Thyroid gland (tissue), 4 donors: ENCODE results near the gene ZNF280B. TPM values are rescaled to one million over a fixed set of nuclear protein-coding genes. Genes with fewer than 3 reads are reported as not detected.

Experiments
- DNase-seq, 2 donors: peaks; one replicate each; pipeline ENCODE4 v3.0.0-alpha.2; 2019
- H3K27ac ChIP-seq, 3 donors: fragments of 200-600 bp; sonication (generic); 1 replicate in 2 of 3; 2 replicates in 1 of 3; pipeline ENCODE4 v1.5.1; 2016 to 2019; ENCODE audit warnings: mild to moderate bottlenecking in 1 of 3, moderate library complexity in 1 of 3
- H3K27me3 ChIP-seq: fragments of 200-600 bp; sonication (generic); one replicate; pipeline ENCODE4 v1.5.1; 2019
- H3K36me3 ChIP-seq, 2 donors: fragments of 200-600 bp; sonication (generic); one replicate each; pipeline ENCODE4 v1.5.1; 2016 to 2019
- H3K4me1 ChIP-seq, 2 donors: fragments of 200-600 bp; sonication (generic); one replicate each; pipeline ENCODE4 v1.5.1; 2017 to 2019
- H3K4me3 ChIP-seq, 3 donors: fragments of 200-600 bp; sonication (generic); replicated peaks in 1 of 3; 1 replicate in 2 of 3; 2 replicates in 1 of 3; pipeline ENCODE4 v1.5.1; 2016; ENCODE audit warnings: mild to moderate bottlenecking in 1 of 3
- H3K9me3 ChIP-seq: fragments of 200-600 bp; sonication (generic); one replicate; pipeline ENCODE4 v1.5.1; 2017
- POLR2A ChIP-seq, 2 donors: fragments of 450-650 bp; IDR thresholded peaks; one replicate each; pipeline ENCODE4 v1.6.1; 2017; ENCODE audit warnings: antibody characterized with exemption in 2 of 2, mild to moderate bottlenecking in 2 of 2, moderate library complexity in 1 of 2
- WGBS, 2 donors: methylation state at CpG; one replicate each; pipeline ENCODE4 v1.1.5; 2017; 5-methylcytosine and 5-hydroxymethylcytosine counted together
- intact Hi-C: fragments of 100-400 bp; cut with DNase I; formaldehyde crosslinking; loops from one replicate; pipeline ENCODE4 v1.15.1; 2023
- total RNA-seq, 4 donors: library from RNA; depleted of rRNA; stranded (reverse); fragments of >200 nt; gene quantifications; one replicate each; pipeline ENCODE4 v1.2.3, GENCODE V29; 2016
- TF ChIP-seq, protein P1 (sequence below), 6 experiments: fragments of 200-600 bp in 3 of 6; fragments of 450-650 bp in 3 of 6; sonication (generic) in 3 of 6; IDR thresholded peaks; one replicate each; pipeline ENCODE4 v1.5.1; 2016 to 2019; ENCODE audit warnings: antibody characterized with exemption in 6 of 6, mild to moderate bottlenecking in 2 of 6, inconsistent platforms in 1 of 6, moderate library complexity in 1 of 6

Gene ZNF280B
- total RNA-seq, 4 donors from 2014 or later, result 2.2 to 3.1 (median 2.5) TPM

DNA sequence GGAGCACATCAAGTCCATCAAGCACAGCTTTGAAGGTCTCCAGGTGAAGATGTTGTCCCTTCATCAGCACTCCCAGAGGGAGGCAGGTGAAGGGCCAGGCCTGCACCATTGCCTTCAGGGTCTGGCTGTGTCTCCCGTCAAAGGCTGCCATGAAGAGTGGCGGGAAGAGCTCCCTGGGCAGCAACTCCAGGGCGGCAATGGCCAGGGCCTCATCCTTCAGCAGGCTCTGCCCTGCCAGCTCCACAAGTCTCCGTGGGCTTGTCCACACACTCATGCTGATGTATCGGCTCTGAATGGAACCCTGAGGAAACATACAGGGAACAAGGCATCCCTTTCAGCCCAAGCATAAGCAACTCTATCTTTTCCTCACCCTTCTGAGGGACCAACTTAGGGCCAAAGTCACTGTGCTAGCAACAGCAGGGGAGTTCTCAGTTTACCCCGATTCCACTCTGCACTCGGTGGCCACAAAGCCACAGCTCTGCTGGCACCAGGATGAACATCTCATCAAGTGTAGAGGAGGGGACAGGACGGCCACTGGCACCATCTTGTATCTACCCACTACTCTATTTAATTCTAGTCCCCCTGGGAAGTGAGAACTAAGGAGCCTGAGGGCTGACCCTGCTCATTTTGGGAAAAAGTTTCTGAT lies 42.4 kb upstream of the ZNF280B start:
- Histone ChIP-seq H3K4me1 (no peaks in the 10 kb centered on the region), H3K9me3 (no peaks in the 10 kb centered on the region), H3K36me3 (no peaks in the 10 kb centered on the region), H3K27ac (no peak overlapping the region), H3K27me3 (no peaks in the 10 kb centered on the region), H3K4me3 (no peak overlapping the region)
- 89 to 91% methylated on average over 6 to 7 of the region's 8 CpGs for WGBS, 2 donors
- TF ChIP-seq, protein P1, sequence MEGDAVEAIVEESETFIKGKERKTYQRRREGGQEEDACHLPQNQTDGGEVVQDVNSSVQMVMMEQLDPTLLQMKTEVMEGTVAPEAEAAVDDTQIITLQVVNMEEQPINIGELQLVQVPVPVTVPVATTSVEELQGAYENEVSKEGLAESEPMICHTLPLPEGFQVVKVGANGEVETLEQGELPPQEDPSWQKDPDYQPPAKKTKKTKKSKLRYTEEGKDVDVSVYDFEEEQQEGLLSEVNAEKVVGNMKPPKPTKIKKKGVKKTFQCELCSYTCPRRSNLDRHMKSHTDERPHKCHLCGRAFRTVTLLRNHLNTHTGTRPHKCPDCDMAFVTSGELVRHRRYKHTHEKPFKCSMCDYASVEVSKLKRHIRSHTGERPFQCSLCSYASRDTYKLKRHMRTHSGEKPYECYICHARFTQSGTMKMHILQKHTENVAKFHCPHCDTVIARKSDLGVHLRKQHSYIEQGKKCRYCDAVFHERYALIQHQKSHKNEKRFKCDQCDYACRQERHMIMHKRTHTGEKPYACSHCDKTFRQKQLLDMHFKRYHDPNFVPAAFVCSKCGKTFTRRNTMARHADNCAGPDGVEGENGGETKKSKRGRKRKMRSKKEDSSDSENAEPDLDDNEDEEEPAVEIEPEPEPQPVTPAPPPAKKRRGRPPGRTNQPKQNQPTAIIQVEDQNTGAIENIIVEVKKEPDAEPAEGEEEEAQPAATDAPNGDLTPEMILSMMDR (IDR thresholded peaks at IDR 0.05), result no peak
- TF ChIP-seq POLR2A (IDR thresholded peaks at IDR 0.05), result no peak
- intact Hi-C loops, result no loop called here
- DNase-seq, result no peak

DNA sequence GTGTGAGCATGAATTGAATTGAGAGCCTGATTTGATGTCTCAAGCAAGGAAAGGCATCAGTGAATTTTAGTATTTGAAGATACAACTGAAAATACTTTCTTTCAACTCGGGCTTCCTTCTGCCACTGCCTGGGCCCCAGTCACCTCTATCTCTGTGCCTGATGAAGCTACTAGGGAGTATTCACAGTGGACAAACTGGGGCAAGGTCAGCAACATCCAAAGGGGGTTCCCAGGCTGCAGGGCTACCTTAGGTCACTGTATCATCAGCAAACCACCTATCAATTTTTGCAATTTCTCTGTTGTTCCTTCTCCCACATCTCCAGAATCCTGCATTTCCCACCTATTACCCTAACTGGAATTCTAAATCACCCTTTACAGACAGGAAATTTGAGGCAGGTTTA lies 40.4 kb upstream of the ZNF280B start:
- no peak for TF ChIP-seq POLR2A (IDR thresholded peaks at IDR 0.05)
- TF ChIP-seq, protein P1 (IDR thresholded peaks at IDR 0.05), result no peak
- H3K27me3 ChIP-seq, result no peaks in the 10 kb centered on the region
- no peak for DNase-seq
- H3K4me1 ChIP-seq, result no peaks in the 10 kb centered on the region
- no peaks in the 10 kb centered on the region for H3K36me3 ChIP-seq
- H3K27ac ChIP-seq, result no peak overlapping the region
- no peaks in the 10 kb centered on the region for H3K9me3 ChIP-seq
- WGBS, 2 donors, result 63 to 73% methylated on average over 1 of the region's 1 CpG
- H3K4me3 ChIP-seq, result no peak overlapping the region
- intact Hi-C loops, result no loop called here

DNA sequence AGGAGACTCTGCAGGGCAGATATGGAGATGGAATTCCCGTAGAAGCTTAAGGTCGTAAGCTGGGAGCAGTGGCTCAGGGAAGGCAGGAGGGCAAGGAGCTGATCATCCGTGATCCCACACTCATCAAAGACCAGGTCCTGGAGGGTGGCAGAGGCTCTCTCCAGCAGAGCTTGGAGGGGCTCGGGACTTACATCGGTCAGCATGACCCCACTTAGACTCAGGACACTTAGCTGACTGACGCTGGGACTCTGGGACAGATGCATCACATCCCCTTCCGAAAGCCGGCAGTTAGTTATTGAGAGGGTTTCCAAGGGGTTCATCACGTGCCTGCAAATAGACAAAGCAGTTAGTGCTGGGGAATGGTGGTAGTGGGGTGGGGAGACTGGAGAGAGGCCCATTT lies 39.8 kb upstream of the ZNF280B start:
- H3K27ac ChIP-seq, result no peak overlapping the region
- 69% methylated on average over 9 of the region's 9 CpGs for WGBS, 2 donors
- intact Hi-C loops, result no loop called here

DNA sequence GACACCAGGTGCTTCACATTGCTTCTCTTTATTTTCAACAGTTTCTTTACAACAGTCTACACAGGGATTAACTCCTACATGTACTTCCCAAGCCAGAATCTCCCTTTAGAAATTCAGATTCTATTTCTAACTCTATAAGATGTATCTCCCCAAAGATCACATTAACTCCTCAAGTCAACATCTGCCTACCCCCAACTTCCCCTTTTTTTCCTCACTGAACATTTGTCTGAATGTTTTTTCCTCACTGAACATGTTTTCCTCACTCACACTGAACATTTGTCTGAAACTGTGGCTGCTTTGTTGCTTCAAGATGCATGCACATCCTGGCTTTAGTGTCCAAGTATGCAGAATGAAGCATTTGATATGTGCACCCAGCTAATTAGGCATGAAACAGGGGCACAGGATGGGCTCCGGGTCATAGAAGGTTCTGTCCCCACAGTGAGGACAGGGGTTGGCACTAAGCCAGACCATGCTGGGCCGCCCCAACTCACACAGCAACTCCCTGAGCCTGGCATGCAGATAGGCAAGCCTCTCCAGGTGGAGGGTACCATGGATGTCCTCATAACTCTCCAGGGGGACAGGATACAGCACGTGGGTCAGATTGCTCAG lies 39.3 kb upstream of the ZNF280B start:
- Histone ChIP-seq H3K4me3 (no peak overlapping the region), H3K9me3 (no peaks in the 10 kb centered on the region), H3K27me3 (no peaks in the 10 kb centered on the region), H3K36me3 (no peaks in the 10 kb centered on the region), H3K27ac (no peak overlapping the region), H3K4me1 (no peaks in the 10 kb centered on the region)
- intact Hi-C loops, result no loop called here
- WGBS, 2 donors, result 53 to 54% methylated on average over 3 of the region's 3 CpGs
- TF ChIP-seq, protein P1 (IDR thresholded peaks at IDR 0.05), result no peak
- no peak for TF ChIP-seq POLR2A (IDR thresholded peaks at IDR 0.05)
- no peak for DNase-seq

More for the DNA sequence above, 39.8 kb upstream of the ZNF280B start:
- Histone ChIP-seq H3K4me3 (no peak overlapping the region), H3K9me3 (no peaks in the 10 kb centered on the region), H3K27me3 (no peaks in the 10 kb centered on the region), H3K4me1 (no peaks in the 10 kb centered on the region), H3K36me3 (no peaks in the 10 kb centered on the region)
- no peak for DNase-seq
- TF ChIP-seq, protein P1 (IDR thresholded peaks at IDR 0.05), result no peak
- no peak for TF ChIP-seq POLR2A (IDR thresholded peaks at IDR 0.05)

DNA sequence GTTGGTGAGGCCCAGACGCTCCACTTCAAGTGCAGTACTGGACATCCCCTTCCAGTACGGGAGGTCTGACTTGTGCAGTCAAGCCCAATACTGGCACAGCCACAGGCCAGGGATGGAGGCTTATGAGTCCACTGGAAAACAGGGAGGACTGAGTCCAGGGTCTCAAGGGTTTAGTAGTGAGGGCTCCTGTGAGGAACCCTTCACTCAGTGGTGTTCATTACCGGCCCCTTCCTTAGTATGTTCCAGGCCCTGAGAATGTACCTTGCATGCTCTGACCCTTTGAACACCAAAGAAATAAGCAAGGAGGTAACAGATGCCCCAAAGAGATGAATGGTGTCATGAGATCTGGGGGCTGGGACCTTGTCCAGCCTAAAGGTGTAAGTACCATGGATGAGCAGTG lies 38.7 kb upstream of the ZNF280B start:
- intact Hi-C loops, result no loop called here
- WGBS, 2 donors, result 69 to 91% methylated on average over 3 of the region's 3 CpGs
- Histone ChIP-seq H3K4me3 (no peak overlapping the region), H3K9me3 (no peaks in the 10 kb centered on the region), H3K4me1 (no peaks in the 10 kb centered on the region), H3K36me3 (no peaks in the 10 kb centered on the region), H3K27me3 (no peaks in the 10 kb centered on the region), H3K27ac (no peak overlapping the region)
- no peak for TF ChIP-seq POLR2A (IDR thresholded peaks at IDR 0.05)
- no peak for DNase-seq
